H9 (cell line): ENCODE data around the gene CCDC194. TPM values are rescaled to one million over a fixed set of nuclear protein-coding genes. Genes with fewer than 3 reads are reported as not detected.

ENCODE experiments used
- DNase-seq: peaks from one replicate; pipeline ENCODE4 v3.0.0-alpha.2; 2017
- H2AFZ ChIP-seq: one replicate; pipeline ENCODE4 v1.6.1; 2013; ENCODE audit warnings: mild to moderate bottlenecking, low read length, control low read depth, moderate library complexity
- H2AK5ac ChIP-seq: 2 replicates; pipeline ENCODE4 v1.6.1; 2013; ENCODE audit warnings: low read length, control low read depth, mixed read lengths; ENCODE audit not compliant: insufficient read length
- H2BK120ac ChIP-seq: one replicate; pipeline ENCODE4 v1.6.1; 2013; ENCODE audit warnings: low read depth, mild to moderate bottlenecking, low read length, control low read depth, inconsistent platforms; ENCODE audit not compliant: poor library complexity, severe bottlenecking
- H2BK12ac ChIP-seq: 2 replicates; pipeline ENCODE4 v1.6.1; 2013; ENCODE audit warnings: low read length, control low read depth, mixed read lengths, low read depth; ENCODE audit not compliant: insufficient read length
- H2BK15ac ChIP-seq: 2 replicates; pipeline ENCODE4 v1.6.1; 2013; ENCODE audit warnings: low read depth, low read length, control low read depth
- H2BK20ac ChIP-seq: one replicate; pipeline ENCODE4 v1.6.1; 2013; ENCODE audit warnings: low read depth, mild to moderate bottlenecking, low read length, control low read depth, inconsistent platforms; ENCODE audit not compliant: poor library complexity, severe bottlenecking
- H2BK5ac ChIP-seq: 2 replicates; pipeline ENCODE4 v1.6.1; 2013; ENCODE audit warnings: low read length, control low read depth, mixed read lengths; ENCODE audit not compliant: insufficient read length
- H3K14ac ChIP-seq: 2 replicates; pipeline ENCODE4 v1.6.1; 2013; ENCODE audit warnings: low read length, control low read depth; ENCODE audit not compliant: insufficient read depth
- H3K18ac ChIP-seq: 2 replicates; pipeline ENCODE4 v1.6.1; 2013; ENCODE audit warnings: low read depth, mild to moderate bottlenecking, mixed read lengths, low read length, control low read depth; ENCODE audit not compliant: insufficient read length
- H3K23ac ChIP-seq: 2 replicates; pipeline ENCODE4 v1.6.1; 2013; ENCODE audit warnings: low read length, control low read depth, mixed read lengths, low read depth; ENCODE audit not compliant: insufficient read length
- H3K23me2 ChIP-seq: 2 replicates; pipeline ENCODE4 v1.6.1; 2013; ENCODE audit warnings: low read depth, mild to moderate bottlenecking, mixed read lengths, low read length, control low read depth; ENCODE audit not compliant: insufficient read length, poor library complexity, severe bottlenecking
- H3K27ac ChIP-seq: 2 replicates; pipeline ENCODE4 v1.5.1; 2013; ENCODE audit warnings: low read length, control low read depth, mixed read lengths, low read depth; ENCODE audit not compliant: insufficient read length
- H3K27me3 ChIP-seq: 2 replicates; pipeline ENCODE4 v1.6.1; 2013; ENCODE audit warnings: low read length, control low read depth, inconsistent platforms; ENCODE audit not compliant: insufficient read depth
- H3K4ac ChIP-seq: 2 replicates; pipeline ENCODE4 v1.6.1; 2013; ENCODE audit warnings: low read depth, mild to moderate bottlenecking, control low read depth, inconsistent platforms, low read length, moderate library complexity
- H3K4me1 ChIP-seq: 2 replicates; pipeline ENCODE4 v1.6.1; 2013; ENCODE audit warnings: low read length, control low read depth, inconsistent platforms; ENCODE audit not compliant: insufficient read depth
- H3K4me2 ChIP-seq: 2 replicates; pipeline ENCODE4 v1.6.1; 2013; ENCODE audit warnings: low read length, control low read depth, mixed read lengths; ENCODE audit not compliant: insufficient read length, insufficient read depth
- H3K56ac ChIP-seq: 2 replicates; pipeline ENCODE4 v1.6.1; 2013; ENCODE audit warnings: low read depth, mild to moderate bottlenecking, mixed read lengths, low read length, control low read depth; ENCODE audit not compliant: insufficient read length
- H3K79me1 ChIP-seq: 2 replicates; pipeline ENCODE4 v1.6.1; 2013; ENCODE audit warnings: low read depth, mild to moderate bottlenecking, moderate library complexity, low read length, control low read depth, inconsistent platforms; ENCODE audit not compliant: insufficient read depth, poor library complexity, severe bottlenecking
- H3K79me2 ChIP-seq: 2 replicates; pipeline ENCODE4 v1.6.1; 2013; ENCODE audit warnings: low read length, control low read depth, inconsistent platforms; ENCODE audit not compliant: insufficient read depth
- H3K9ac ChIP-seq: 2 replicates; pipeline ENCODE4 v1.6.1; 2013; ENCODE audit warnings: low read length, control low read depth, mixed read lengths; ENCODE audit not compliant: insufficient read length; ENCODE audit errors: extremely low read depth
- H3K9me3 ChIP-seq: one replicate; pipeline ENCODE4 v1.6.1; 2013; ENCODE audit warnings: low read depth, low read length, inconsistent platforms; ENCODE audit not compliant: control insufficient read depth
- H3T11ph ChIP-seq: one replicate; pipeline ENCODE4 v1.6.1; 2013; ENCODE audit warnings: mild to moderate bottlenecking, low read length, control low read depth, inconsistent platforms
- H4K20me1 ChIP-seq: one replicate; pipeline ENCODE4 v1.6.1; 2013; ENCODE audit not compliant: control insufficient read depth, insufficient read length, insufficient read depth
- H4K5ac ChIP-seq: 2 replicates; pipeline ENCODE4 v1.6.1; 2013; ENCODE audit warnings: low read depth, mild to moderate bottlenecking, mixed read lengths, low read length, control low read depth; ENCODE audit not compliant: insufficient read length
- H4K8ac ChIP-seq: replicated peaks from 2 replicates; pipeline ENCODE4 v1.6.1; 2013; ENCODE audit warnings: low read length, control low read depth, mixed read lengths, low read depth; ENCODE audit not compliant: insufficient read length
- H4K91ac ChIP-seq: 2 replicates; pipeline ENCODE4 v1.6.1; 2013; ENCODE audit warnings: low read depth, mild to moderate bottlenecking, moderate library complexity, mixed read lengths, low read length, control low read depth; ENCODE audit not compliant: insufficient read length
- H3K27ac Mint-ChIP-seq, 3 experiments: 2 replicates in 2 of 3; 3 replicates in 1 of 3; pipeline ENCODE4 v1.8.0; 2020 to 2021; ENCODE audit warnings: mixed read lengths in 3 of 3, mild to moderate bottlenecking in 1 of 3, moderate library complexity in 1 of 3
- H3K27me3 Mint-ChIP-seq: 2 replicates; pipeline ENCODE4 v1.8.0; 2021; ENCODE audit warnings: low read depth, mild to moderate bottlenecking, moderate library complexity, mixed read lengths
- H3K36me3 Mint-ChIP-seq, 3 experiments: 2 replicates in 2 of 3; 3 replicates in 1 of 3; pipeline ENCODE4 v1.8.0; 2020 to 2021; ENCODE audit warnings: low read depth in 3 of 3, mixed read lengths in 3 of 3; ENCODE audit not compliant: insufficient read depth in 1 of 3
- H3K4me1 Mint-ChIP-seq, 2 experiments: 2 replicates each; pipeline ENCODE4 v1.8.0; 2020; ENCODE audit warnings: mixed read lengths in 2 of 2
- H3K4me3 Mint-ChIP-seq, 2 experiments: 2 replicates in 1 of 2; 3 replicates in 1 of 2; pipeline ENCODE4 v1.8.0; 2020 to 2021; ENCODE audit warnings: mild to moderate bottlenecking in 2 of 2, mixed read lengths in 2 of 2, moderate library complexity in 1 of 2
- H3K9me3 Mint-ChIP-seq, 2 experiments: 2 replicates in 1 of 2; 3 replicates in 1 of 2; pipeline ENCODE4 v1.8.0; 2020; ENCODE audit warnings: mild to moderate bottlenecking in 2 of 2, mixed read lengths in 2 of 2, moderate library complexity in 1 of 2
- WGBS: extraction: QIAGEN DNeasy Blood & Tissue Kit; methylation state at CpG from one replicate; pipeline ENCODE4 v1.1.7; 2013; ENCODE audit warnings: missing lambda C conversion rate, low lambda C conversion rate, mixed read lengths; ENCODE audit not compliant: insufficient read length; ENCODE audit errors: extremely low coverage; 5-methylcytosine and 5-hydroxymethylcytosine counted together
- total RNA-seq: library from RNA; stranded (reverse); gene quantifications from 2 replicates; pipeline ENCODE4 v1.2.1, GENCODE V29; 2021
- TF ChIP-seq, protein P1 (sequence below): fragments of 200-600 bp; sonication (generic); conservative IDR thresholded peaks from 3 replicates; pipeline ENCODE4 v1.8.0; 2021; ENCODE audit warnings: antibody characterized with exemption, mild to moderate bottlenecking

The CCDC194 gene
- total RNA-seq, 1 experiment from 2014 or later, result 0.68 TPM

DNA sequence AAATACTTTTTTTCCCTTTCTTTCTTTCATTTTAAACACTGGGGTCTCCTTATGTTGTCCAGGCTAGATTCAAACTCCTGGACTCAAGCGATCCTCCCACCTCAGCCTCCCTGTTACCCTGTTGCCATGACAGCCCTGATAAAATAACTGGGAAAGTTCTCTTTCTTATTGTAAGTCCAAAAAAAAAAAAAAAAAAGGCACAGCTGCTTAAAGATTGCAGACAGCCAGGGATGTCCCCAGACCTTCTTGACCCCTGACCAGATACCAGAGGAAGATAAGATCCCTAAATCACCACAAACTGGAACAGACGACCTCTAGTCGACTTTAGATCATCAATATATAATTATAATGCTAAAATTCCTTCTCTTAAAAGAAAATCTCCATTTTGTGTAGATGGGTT lies 24.7 kb upstream of the CCDC194 start:
- Histone ChIP-seq H2AK5ac (no peak overlapping the region), H2BK15ac (no peak overlapping the region), H2AFZ (no peak overlapping the region), H4K8ac (no peak overlapping the region), H3K4ac (no peak overlapping the region), H3T11ph (no peak overlapping the region), H3K23me2 (peaks cover 7% of the 10 kb centered on the region), H2BK120ac (no peak overlapping the region), H4K20me1 (no peaks in the 10 kb centered on the region), H3K18ac (no peak overlapping the region), H3K9me3 (no peaks in the 10 kb centered on the region), H3K27me3 (no peaks in the 10 kb centered on the region), H3K27ac (no peak overlapping the region), H4K5ac (no peak overlapping the region), H3K56ac (no peak overlapping the region), H2BK20ac (no peak overlapping the region), H2BK5ac (no peak overlapping the region), H4K91ac (no peak overlapping the region), H2BK12ac (no peak overlapping the region), H3K79me1 (no peaks in the 10 kb centered on the region), H3K9ac (no peak overlapping the region), H3K4me2 (peak overlapping the region; percentile 70), H3K79me2 (no peaks in the 10 kb centered on the region), H3K23ac (no peak overlapping the region), H3K4me1 (no peaks in the 10 kb centered on the region; the same call in 1 of the 2 replicates), H3K14ac (no peak overlapping the region)
- H3K4me1 Mint-ChIP-seq, result peaks cover 25 to 38% of the 10 kb centered on the region in 2 experiments
- H3K27me3 Mint-ChIP-seq, result peaks cover 28% of the 10 kb centered on the region
- no CpG with 5 or more reads among the region's 3 CpGs for WGBS
- H3K36me3 Mint-ChIP-seq, result peaks cover 3 to 20% (median 4%) of the 10 kb centered on the region in 3 experiments; a peak in 4 of 7 replicates
- H3K27ac Mint-ChIP-seq, result peak overlapping the region; percentile 95 to 97 (median 97); a peak in 5 of 7 replicates
- DNase-seq, result no peak
- TF ChIP-seq, protein P1, sequence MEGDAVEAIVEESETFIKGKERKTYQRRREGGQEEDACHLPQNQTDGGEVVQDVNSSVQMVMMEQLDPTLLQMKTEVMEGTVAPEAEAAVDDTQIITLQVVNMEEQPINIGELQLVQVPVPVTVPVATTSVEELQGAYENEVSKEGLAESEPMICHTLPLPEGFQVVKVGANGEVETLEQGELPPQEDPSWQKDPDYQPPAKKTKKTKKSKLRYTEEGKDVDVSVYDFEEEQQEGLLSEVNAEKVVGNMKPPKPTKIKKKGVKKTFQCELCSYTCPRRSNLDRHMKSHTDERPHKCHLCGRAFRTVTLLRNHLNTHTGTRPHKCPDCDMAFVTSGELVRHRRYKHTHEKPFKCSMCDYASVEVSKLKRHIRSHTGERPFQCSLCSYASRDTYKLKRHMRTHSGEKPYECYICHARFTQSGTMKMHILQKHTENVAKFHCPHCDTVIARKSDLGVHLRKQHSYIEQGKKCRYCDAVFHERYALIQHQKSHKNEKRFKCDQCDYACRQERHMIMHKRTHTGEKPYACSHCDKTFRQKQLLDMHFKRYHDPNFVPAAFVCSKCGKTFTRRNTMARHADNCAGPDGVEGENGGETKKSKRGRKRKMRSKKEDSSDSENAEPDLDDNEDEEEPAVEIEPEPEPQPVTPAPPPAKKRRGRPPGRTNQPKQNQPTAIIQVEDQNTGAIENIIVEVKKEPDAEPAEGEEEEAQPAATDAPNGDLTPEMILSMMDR, result no peak
- peak overlapping the region; percentile 84 to 94 for H3K4me3 Mint-ChIP-seq
- no peaks in the 10 kb centered on the region; a peak in 1 of 5 replicates for H3K9me3 Mint-ChIP-seq
